Activated CD4-positive, alpha-beta memory T cell treated with anti-CD3 and anti-CD28 coated beads, Interleukin-2, amount 10 ng/mL, durations not matched to agents 7 days and 5 days (primary cell): ENCODE measurements around the gene TFF1. TPM values are rescaled to one million over a fixed set of nuclear protein-coding genes. Genes with fewer than 3 reads are reported as not detected.

ENCODE experiments used
- CTCF ChIA-PET: fragments of 350-600 bp; sonication (Branson Sonifier 250); formaldehyde crosslinking; loops from one replicate; lab custom pipeline; 2021; ENCODE audit warnings: antibody characterized with exemption, inconsistent platforms; lab: Charles Lee
- POLR2A ChIA-PET: fragments of 350-600 bp; sonication (Branson Sonifier 250); formaldehyde crosslinking; loops from one replicate; lab custom pipeline; 2021; ENCODE audit warnings: antibody characterized with exemption; lab: Charles Lee
- DNase-seq: peaks from one replicate; pipeline ENCODE4 v3.0.0-alpha.2; 2020
- H3K27ac Mint-ChIP-seq: one replicate; pipeline ENCODE4 v1.8.0; 2021; ENCODE audit warnings: mild to moderate bottlenecking, mixed read lengths
- H3K27me3 Mint-ChIP-seq: one replicate; pipeline ENCODE4 v1.8.0; 2021; ENCODE audit warnings: mixed read lengths
- H3K36me3 Mint-ChIP-seq: one replicate; pipeline ENCODE4 v1.8.0; 2021; ENCODE audit warnings: low read depth, mixed read lengths
- H3K4me1 Mint-ChIP-seq: one replicate; pipeline ENCODE4 v1.8.0; 2021; ENCODE audit warnings: mixed read lengths
- H3K4me3 Mint-ChIP-seq: one replicate; pipeline ENCODE4 v1.8.0; 2021; ENCODE audit warnings: mild to moderate bottlenecking, mixed read lengths
- H3K9me3 Mint-ChIP-seq: one replicate; pipeline ENCODE4 v1.8.0; 2021; ENCODE audit warnings: mixed read lengths
- total RNA-seq, 2 experiments: library from RNA; stranded (reverse); gene quantifications; one replicate each; pipeline ENCODE4 v1.2.3, GENCODE V29; 2021

Gene TFF1
- total RNA-seq, 2 experiments from 2014 or later: not detected

- H3K27me3 Mint-ChIP-seq: peaks cover 42% of the 10 kb centered on the region
- POLR2A ChIA-PET: no interaction called here
- no peak overlapping the region for H3K27ac Mint-ChIP-seq
Observed at GRCh38 chr21:42331660-42332059, 34.7 kb downstream of the TFF1 start.

GRCh38 chr21:42330380-42331371 is 35.7 kb downstream of the TFF1 start:
- DNase-seq: no peak
- H3K27me3 Mint-ChIP-seq: peaks cover 39% of the 10 kb centered on the region
- POLR2A ChIA-PET: no interaction called here
- no peaks in the 10 kb centered on the region for H3K4me1 Mint-ChIP-seq
- H3K27ac Mint-ChIP-seq: no peak overlapping the region
- CTCF ChIA-PET: interaction anchor here (1.0 kb wide), 1 partner anchor 185 kb away, joined by 3 read pairs; no protein-coding TSS in a partner anchor
- peaks cover 3% of the 10 kb centered on the region for H3K9me3 Mint-ChIP-seq
- no peak overlapping the region for H3K4me3 Mint-ChIP-seq
- H3K36me3 Mint-ChIP-seq: no peaks in the 10 kb centered on the region

More at GRCh38 chr21:42331660-42332059, 34.7 kb downstream of the TFF1 start:
- Mint-ChIP-seq H3K4me3 (no peak overlapping the region), H3K4me1 (no peaks in the 10 kb centered on the region), H3K36me3 (no peaks in the 10 kb centered on the region), H3K9me3 (peaks cover 3% of the 10 kb centered on the region)
- no peak for DNase-seq
- CTCF ChIA-PET: no interaction called here

GRCh38 chr21:42324896-42325295 is 41.4 kb downstream of the TFF1 start:
- H3K36me3 Mint-ChIP-seq: no peaks in the 10 kb centered on the region
- peaks cover 38% of the 10 kb centered on the region for H3K27me3 Mint-ChIP-seq
- ChIA-PET CTCF (interaction anchor here (1.2 kb wide), 3 partner anchors 12 to 66 kb away, joined by 3 to 4 read pairs (median 3); no protein-coding TSS in a partner anchor), POLR2A (no interaction called here)
- no peak overlapping the region for H3K4me3 Mint-ChIP-seq
- H3K4me1 Mint-ChIP-seq: no peaks in the 10 kb centered on the region
- no peaks in the 10 kb centered on the region for H3K9me3 Mint-ChIP-seq
- no peak overlapping the region for H3K27ac Mint-ChIP-seq
- no peak for DNase-seq

GRCh38 chr21:42321845-42322244 is 44.5 kb downstream of the TFF1 start:
- Mint-ChIP-seq H3K36me3 (no peaks in the 10 kb centered on the region), H3K4me1 (peaks cover 7% of the 10 kb centered on the region), H3K27me3 (peaks cover 29% of the 10 kb centered on the region), H3K27ac (no peak overlapping the region), H3K4me3 (no peak overlapping the region), H3K9me3 (no peaks in the 10 kb centered on the region)
- POLR2A ChIA-PET: no interaction called here
- DNase-seq: no peak
- CTCF ChIA-PET: no interaction called here

- CTCF ChIA-PET: no interaction called here
- no peaks in the 10 kb centered on the region for H3K9me3 Mint-ChIP-seq
Observed at GRCh38 chr21:42321231-42321630, 45.1 kb downstream of the TFF1 start.

GRCh38 chr21:42320791-42321190 is 45.5 kb downstream of the TFF1 start:
- no peak for DNase-seq
- ChIA-PET CTCF (no interaction called here), POLR2A (no interaction called here)
- Mint-ChIP-seq H3K36me3 (no peaks in the 10 kb centered on the region), H3K27me3 (peaks cover 26% of the 10 kb centered on the region), H3K4me3 (no peak overlapping the region), H3K27ac (no peak overlapping the region), H3K9me3 (no peaks in the 10 kb centered on the region), H3K4me1 (peaks cover 7% of the 10 kb centered on the region)

More at GRCh38 chr21:42321231-42321630, 45.1 kb downstream of the TFF1 start:
- Mint-ChIP-seq H3K27me3 (peaks cover 26% of the 10 kb centered on the region), H3K27ac (no peak overlapping the region), H3K4me3 (no peak overlapping the region), H3K36me3 (no peaks in the 10 kb centered on the region), H3K4me1 (peaks cover 7% of the 10 kb centered on the region)
- POLR2A ChIA-PET: no interaction called here
- DNase-seq: no peak

GRCh38 chr21:42319851-42320572 is 46.3 kb downstream of the TFF1 start:
- no peaks in the 10 kb centered on the region for H3K9me3 Mint-ChIP-seq
- no peak overlapping the region for H3K4me3 Mint-ChIP-seq
- ChIA-PET CTCF (interaction anchor here (0.8 kb wide), 1 partner anchor 11 kb away, joined by 3 read pairs; no protein-coding TSS in a partner anchor), POLR2A (no interaction called here)
- no peak overlapping the region for H3K27ac Mint-ChIP-seq
- H3K27me3 Mint-ChIP-seq: peaks cover 18% of the 10 kb centered on the region
- no peaks in the 10 kb centered on the region for H3K36me3 Mint-ChIP-seq
- H3K4me1 Mint-ChIP-seq: peaks cover 7% of the 10 kb centered on the region
- no peak for DNase-seq

GRCh38 chr21:42319376-42319775 is 47.0 kb downstream of the TFF1 start:
- H3K4me3 Mint-ChIP-seq: no peak overlapping the region
- H3K36me3 Mint-ChIP-seq: no peaks in the 10 kb centered on the region
- no peak for DNase-seq
- no peak overlapping the region for H3K27ac Mint-ChIP-seq
- no peaks in the 10 kb centered on the region for H3K9me3 Mint-ChIP-seq
- POLR2A ChIA-PET: no interaction called here
- H3K4me1 Mint-ChIP-seq: peaks cover 7% of the 10 kb centered on the region
- peaks cover 13% of the 10 kb centered on the region for H3K27me3 Mint-ChIP-seq
- CTCF ChIA-PET: interaction anchor here (0.8 to 1.0 kb wide), 2 partner anchors 9 to 10 kb away, joined by 3 to 6 read pairs; no protein-coding TSS in a partner anchor

GRCh38 chr21:42317826-42318746 is 48.2 kb downstream of the TFF1 start:
- Mint-ChIP-seq H3K27ac (no peak overlapping the region), H3K27me3 (peaks cover 4% of the 10 kb centered on the region), H3K36me3 (no peaks in the 10 kb centered on the region), H3K9me3 (no peaks in the 10 kb centered on the region), H3K4me3 (no peak overlapping the region), H3K4me1 (peaks cover 7% of the 10 kb centered on the region)
- no peak for DNase-seq
- ChIA-PET POLR2A (no interaction called here), CTCF (interaction anchor here (1.0 kb wide), 1 partner anchor 8 kb away, joined by 6 read pairs; no protein-coding TSS in a partner anchor)

- DNase-seq: no peak
- no peaks in the 10 kb centered on the region for H3K9me3 Mint-ChIP-seq
- POLR2A ChIA-PET: no interaction called here
- peaks cover 7% of the 10 kb centered on the region for H3K4me1 Mint-ChIP-seq
- H3K36me3 Mint-ChIP-seq: no peaks in the 10 kb centered on the region
- H3K27me3 Mint-ChIP-seq: no peaks in the 10 kb centered on the region
- no peak overlapping the region for H3K4me3 Mint-ChIP-seq
- H3K27ac Mint-ChIP-seq: no peak overlapping the region
- CTCF ChIA-PET: no interaction called here
Observed at GRCh38 chr21:42317341-42317741, 49.0 kb downstream of the TFF1 start.

- H3K9me3 Mint-ChIP-seq: no peaks in the 10 kb centered on the region
- no peaks in the 10 kb centered on the region for H3K36me3 Mint-ChIP-seq
- POLR2A ChIA-PET: no interaction called here
- DNase-seq: no peak
- no peak overlapping the region for H3K27ac Mint-ChIP-seq
- no peaks in the 10 kb centered on the region for H3K27me3 Mint-ChIP-seq
- peaks cover 7% of the 10 kb centered on the region for H3K4me1 Mint-ChIP-seq
- CTCF ChIA-PET: no interaction called here
- no peak overlapping the region for H3K4me3 Mint-ChIP-seq
Observed at GRCh38 chr21:42316891-42317290, 49.4 kb downstream of the TFF1 start.

GRCh38 chr21:42315296-42315891 is 50.9 kb downstream of the TFF1 start, which contains the start of gene TFF3:
Gene TFF3 (minus strand): TSS chr21:42315409. CDS start chr21:42315374, 35 bp downstream.
- CTCF ChIA-PET: no interaction called here
- Mint-ChIP-seq H3K9me3 (no peaks in the 10 kb centered on the region), H3K27ac (no peak within 1 kb of the TSS), H3K36me3 (no peaks in the 10 kb centered on the region), H3K27me3 (no peaks in the 10 kb centered on the region), H3K4me1 (peaks cover 7% of the 10 kb centered on the region), H3K4me3 (no peak within 1 kb of the TSS)
- DNase-seq: no peak
- POLR2A ChIA-PET: no interaction called here
